HG03139 (cell line): ENCODE data around the gene RIPK3.
"Not testable (repeated sequence)": the region's sequence is repeated elsewhere in the genome, so short reads cannot be mapped to it uniquely, and the experiment has no call there.

Experiments
- ATAC-seq: cut with Tn5 transposase; IDR thresholded peaks from one replicate; pipeline ENCODE4 v1.9.1; 2021; ENCODE audit not compliant: unreplicated experiment

The RIPK3 gene

GRCh38 chr14:24348186-24348585 lies 8.4 kb upstream of the RIPK3 start:
- no peak for ATAC-seq

GRCh38 chr14:24347134-24347533 lies 7.3 kb upstream of the RIPK3 start:
- ATAC-seq = no peak

GRCh38 chr14:24343795-24344660 lies 4.2 kb upstream of the RIPK3 start:
- ATAC-seq = no peak

- no peak for ATAC-seq
Measured at GRCh38 chr14:24342889-24343288, 3.1 kb upstream of the RIPK3 start.

DNA sequence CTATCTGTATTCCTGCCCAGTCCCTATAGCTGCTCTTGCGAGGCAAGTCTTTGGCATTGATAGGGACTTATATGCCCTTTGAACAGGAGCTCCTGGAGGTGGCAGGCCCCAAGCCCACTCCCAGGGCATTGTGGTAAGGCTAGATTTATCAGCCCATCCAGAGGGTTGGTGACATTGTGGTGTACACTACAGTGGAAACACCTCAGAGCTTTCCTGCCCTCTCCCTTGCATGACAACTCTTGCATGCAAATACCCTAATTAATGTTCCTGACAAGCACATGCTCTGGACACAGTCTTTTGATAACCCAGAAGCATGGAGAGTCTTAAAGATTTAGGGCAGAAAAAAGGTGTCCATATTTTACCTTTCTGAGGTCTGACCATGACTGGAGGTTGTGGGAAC lies 815 bp upstream of the RIPK3 start:
- ATAC-seq = no peak

GRCh38 chr14:24338843-24339242 lies 948 bp downstream of the RIPK3 start:
- no peak for ATAC-seq

GRCh38 chr14:24337824-24338175 lies 2.0 kb downstream of the RIPK3 start:
- ATAC-seq = no peak

GRCh38 chr14:24337144-24337823 lies 2.5 kb downstream of the RIPK3 start:
- ATAC-seq = no peak

DNA sequence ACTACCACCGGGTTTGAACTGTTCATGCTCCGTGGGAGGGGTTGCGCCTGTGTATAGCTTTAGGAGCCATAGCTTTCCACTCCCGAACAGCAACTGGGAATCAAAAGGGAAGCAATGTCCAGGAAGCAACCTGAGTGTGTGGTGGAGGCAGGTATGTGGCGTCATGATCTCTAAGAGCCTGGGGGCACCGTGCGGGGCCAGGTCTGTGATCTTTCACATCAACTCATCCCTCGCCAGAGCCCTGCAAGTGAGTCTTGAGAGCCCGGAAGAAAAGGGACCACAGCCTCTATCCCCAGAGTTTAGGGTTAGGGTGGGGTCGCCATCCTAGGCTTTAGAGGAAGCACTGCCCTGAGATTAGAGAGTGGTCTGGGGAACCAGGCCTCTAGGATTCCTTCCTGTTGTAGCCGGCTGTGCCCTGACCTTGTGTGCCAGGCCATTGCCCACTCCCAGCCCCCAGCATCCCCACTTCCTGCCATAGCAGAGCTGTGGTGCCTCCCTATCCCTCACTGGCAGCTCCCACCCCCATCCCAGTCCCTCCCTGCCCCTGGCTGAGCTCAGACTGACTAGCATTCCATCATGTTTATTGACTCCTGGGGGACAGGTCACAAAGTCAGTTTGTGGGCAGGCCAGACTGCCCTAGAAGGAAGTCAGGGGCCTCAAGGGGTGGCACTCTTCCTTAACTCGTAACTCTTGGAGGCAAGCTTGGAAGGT lies 4.2 kb downstream of the RIPK3 start:
- ATAC-seq = no peak

DNA sequence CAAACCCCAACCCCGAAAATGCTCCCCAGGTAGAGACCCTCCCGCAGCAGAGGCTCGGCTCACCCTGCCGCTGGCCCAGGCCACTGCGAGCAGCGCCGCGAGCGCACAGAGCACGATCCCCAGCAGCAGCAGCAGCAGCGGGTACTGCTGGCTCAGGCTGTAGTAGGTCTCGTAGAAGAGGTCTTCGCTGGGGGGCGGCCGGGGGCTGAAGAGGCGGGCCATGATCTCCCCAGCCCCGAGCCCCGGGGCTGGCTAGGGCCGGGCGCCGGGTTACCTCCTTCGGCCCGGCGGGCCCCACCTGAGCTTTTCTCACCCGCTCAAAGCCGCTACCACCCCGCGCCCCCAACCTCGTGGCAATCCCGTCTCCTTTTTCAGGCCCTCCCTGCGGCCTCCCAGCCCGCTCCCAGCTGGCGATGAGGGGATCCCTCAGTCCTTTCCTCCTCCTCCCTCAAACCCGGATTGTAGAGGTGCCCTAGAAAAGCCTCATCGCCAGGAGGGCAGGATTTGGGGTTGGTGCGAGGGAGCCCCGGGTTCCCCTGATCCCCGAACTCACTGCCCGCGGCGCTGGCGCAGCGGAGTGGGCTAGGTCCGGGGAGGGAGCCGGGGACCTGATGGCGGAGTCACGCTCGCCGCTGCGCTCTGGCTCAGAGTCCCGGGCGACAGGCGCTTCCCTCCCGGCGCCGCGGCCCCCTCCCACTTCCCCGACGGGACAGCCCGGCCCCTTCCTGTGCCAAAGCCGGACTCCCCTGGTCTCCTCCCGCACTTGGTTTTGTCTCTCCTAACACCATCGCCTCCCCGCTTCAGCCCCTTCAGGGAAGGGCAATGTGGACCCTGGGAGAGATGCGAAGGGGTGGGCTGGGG lies 5.1 kb downstream of the RIPK3 start, which contains the start of gene ADCY4:
Gene ADCY4, minus strand, starts transcription at position 641 of the 861 bp plus-strand sequence. Its CDS starts 419 bp downstream, at position 222.
- no peak for ATAC-seq

GRCh38 chr14:24332268-24332993 lies 7.4 kb downstream of the RIPK3 start:
- ATAC-seq = peak; percentile 77

GRCh38 chr14:24331731-24332267 lies 8.0 kb downstream of the RIPK3 start:
- ATAC-seq = no peak

DNA sequence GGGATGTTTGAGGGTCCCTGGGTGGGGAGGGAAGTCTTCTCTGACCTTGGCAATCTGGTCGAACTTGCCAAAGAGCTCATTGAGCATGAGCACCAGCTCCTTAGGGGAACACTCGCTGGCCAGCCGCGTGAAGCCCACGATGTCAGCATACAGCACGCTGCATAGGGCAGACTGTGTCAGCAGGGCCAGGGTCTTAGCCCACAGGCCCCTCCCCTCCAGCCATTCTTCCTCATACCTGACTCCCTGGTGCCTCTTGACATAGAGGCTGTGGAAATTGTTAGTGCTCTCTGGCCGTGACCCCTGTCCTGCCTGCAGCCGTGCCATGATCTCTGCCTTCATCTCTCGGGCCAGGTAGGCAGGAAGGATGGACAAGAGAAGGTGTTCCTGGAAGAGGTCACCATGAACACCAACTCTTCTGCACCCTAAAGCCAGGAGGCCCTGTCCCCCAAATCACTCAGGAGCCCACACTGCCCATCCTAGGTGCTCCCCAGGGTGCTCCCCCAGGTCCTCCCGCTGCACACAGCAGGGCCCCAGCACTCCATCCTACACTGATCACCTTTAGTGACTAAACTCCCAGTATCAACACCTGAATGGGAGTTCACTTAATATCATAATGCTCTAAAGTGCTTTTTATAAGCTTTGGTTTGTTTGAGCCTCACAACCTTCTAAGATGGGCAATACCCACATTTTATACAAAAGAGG lies 8.7 kb downstream of the RIPK3 start:
- ATAC-seq = no peak

DNA sequence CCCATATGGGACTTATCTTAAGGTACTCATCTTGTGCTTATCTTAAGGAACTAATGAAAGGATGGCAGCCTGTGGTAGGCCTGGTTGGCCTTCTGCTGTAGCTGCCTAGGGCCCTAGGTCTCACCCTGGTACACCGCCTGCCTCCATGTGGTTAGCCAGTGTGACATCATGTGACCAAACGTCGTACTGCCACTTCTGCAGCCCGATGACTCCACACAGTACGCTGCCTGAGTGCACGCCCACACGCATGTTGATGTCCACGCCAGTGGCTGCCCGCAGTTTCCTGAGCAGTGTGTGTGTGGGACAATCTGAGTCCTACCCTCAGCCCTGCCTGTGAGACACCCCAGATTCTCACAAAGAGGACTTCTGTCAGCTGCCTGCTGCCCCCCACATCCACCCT lies 10.1 kb downstream of the RIPK3 start:
- no peak for ATAC-seq

GRCh38 chr14:24329073-24329663 lies 10.6 kb downstream of the RIPK3 start:
- no peak for ATAC-seq

DNA sequence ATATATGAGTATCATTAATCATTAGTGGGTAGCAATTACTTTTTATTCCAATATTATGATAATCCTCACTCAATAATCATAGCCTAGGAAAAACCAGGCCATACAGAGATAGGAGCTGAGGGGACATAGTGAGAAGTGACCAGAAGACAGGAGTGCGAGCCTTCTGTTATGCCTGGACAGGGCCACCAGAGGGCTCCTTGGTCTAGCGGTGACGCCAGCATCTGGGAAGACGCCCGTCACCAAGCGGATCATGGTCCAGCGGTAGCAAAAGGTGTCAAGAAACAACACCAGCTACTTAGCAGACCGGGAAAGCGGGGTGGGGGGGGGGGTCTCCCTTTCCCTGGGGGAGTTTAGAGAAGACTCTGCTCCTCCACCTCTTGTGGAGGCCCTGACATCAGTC lies 11.9 kb downstream of the RIPK3 start:
- not testable (repeated sequence) for ATAC-seq

DNA sequence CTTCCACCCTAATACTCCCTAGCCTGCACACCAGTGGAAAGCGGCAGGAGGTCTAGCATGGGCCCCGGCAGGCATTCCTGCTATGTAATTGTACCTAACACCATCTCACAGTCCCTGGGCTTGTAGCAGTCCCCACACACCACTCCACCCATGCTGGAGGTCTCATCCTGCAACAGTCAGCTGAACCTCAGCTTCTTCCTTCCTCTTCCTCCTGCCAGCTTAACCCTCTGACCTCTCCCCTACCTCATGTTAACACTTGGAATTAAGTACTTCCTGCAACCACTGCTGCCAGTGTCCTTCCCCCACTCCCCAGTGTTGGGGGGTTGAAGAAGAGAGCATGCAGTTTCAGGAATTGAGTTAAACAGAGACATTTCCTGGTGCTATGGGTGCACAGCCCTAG lies 12.5 kb downstream of the RIPK3 start:
- ATAC-seq = no peak

DNA sequence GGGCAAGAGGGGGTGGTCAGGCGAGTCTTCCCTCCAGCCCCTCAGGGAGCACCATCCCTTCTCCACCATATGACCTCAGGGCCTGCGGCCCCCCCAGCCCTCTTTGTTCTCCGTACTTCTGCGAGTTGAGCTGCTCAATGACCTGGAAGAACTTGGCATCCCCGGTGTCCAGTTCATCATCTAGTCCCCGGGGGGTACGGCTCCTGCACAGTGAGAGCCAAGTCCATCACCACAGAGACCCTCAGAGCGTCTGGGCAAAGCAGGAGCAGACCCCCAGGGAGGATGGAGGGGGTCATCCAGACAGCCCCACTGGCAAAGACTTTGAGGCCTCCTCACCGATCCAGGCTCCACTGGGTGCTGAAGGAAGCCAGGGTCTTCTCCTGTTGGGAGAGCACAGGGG lies 13.8 kb downstream of the RIPK3 start:
- ATAC-seq = no peak

- ATAC-seq = no peak
Measured at GRCh38 chr14:24325041-24325530, 14.7 kb downstream of the RIPK3 start.
